Aorta (tissue), 5 donors: Measurements from ENCODE around the gene DOHH. TPM values are rescaled to one million over a fixed set of nuclear protein-coding genes. Genes with fewer than 3 reads are reported as not detected.

Experiments used
- ATAC-seq: fragments of 200-7000 bp; cut with Tn5 transposase; one replicate; pipeline ENCODE4 v1.9.1; 2022; ENCODE audit warnings: moderate library complexity; ENCODE audit not compliant: low FRiP score
- DNase-seq, 2 donors: peaks; one replicate each; pipeline ENCODE4 v3.0.0-alpha.2; 2020
- H3K27ac ChIP-seq, 2 donors: one replicate each; pipeline ENCODE4 v1.5.1; 2013; ENCODE audit warnings: low read length in 2 of 2, mild to moderate bottlenecking in 2 of 2, moderate library complexity in 2 of 2, control low read depth in 1 of 2, inconsistent platforms in 1 of 2, low read depth in 1 of 2
- H3K27me3 ChIP-seq, 2 donors: one replicate each; pipeline ENCODE4 v1.6.1; 2013; ENCODE audit warnings: control low read depth in 1 of 2, low read length in 1 of 2, mild to moderate bottlenecking in 1 of 2, moderate library complexity in 1 of 2; ENCODE audit not compliant: insufficient read depth in 2 of 2, control insufficient read depth in 1 of 2
- H3K36me3 ChIP-seq, 2 donors: one replicate each; pipeline ENCODE4 v1.6.1; 2013; ENCODE audit warnings: control low read depth in 1 of 2, low read length in 1 of 2, mild to moderate bottlenecking in 1 of 2; ENCODE audit not compliant: insufficient read depth in 2 of 2, control insufficient read depth in 1 of 2
- H3K4me1 ChIP-seq, 2 donors: one replicate each; pipeline ENCODE4 v1.6.1; 2013; ENCODE audit warnings: low read length in 2 of 2, control low read depth in 1 of 2, mild to moderate bottlenecking in 1 of 2, moderate library complexity in 1 of 2; ENCODE audit not compliant: insufficient read depth in 2 of 2, control insufficient read depth in 1 of 2
- H3K4me3 ChIP-seq, 2 donors: one replicate each; pipeline ENCODE4 v1.5.1; 2013; ENCODE audit warnings: low read length in 2 of 2, control low read depth in 1 of 2, mild to moderate bottlenecking in 1 of 2
- H3K9me3 ChIP-seq: one replicate; pipeline ENCODE4 v1.6.1; 2013; ENCODE audit warnings: mild to moderate bottlenecking, low read length; ENCODE audit not compliant: control insufficient read depth
- WGBS, 2 donors: extraction: QIAGEN DNeasy Blood & Tissue Kit; methylation state at CpG; one replicate each; pipeline ENCODE4 v1.1.7; 2013; 5-methylcytosine and 5-hydroxymethylcytosine counted together
- intact Hi-C, 2 donors: fragments of 100-400 bp; cut with DNase I; formaldehyde crosslinking; loops; one replicate each; pipeline versions ENCODE4 v1.14.2 to v1.15.0; 2022
- polyA plus RNA-seq, 2 donors: library from polyadenylated mRNA; stranded (reverse); fragments of 200-250 nt; gene quantifications; one replicate each; pipeline ENCODE4 v1.2.3, GENCODE V29; 2013
- total RNA-seq, 2 donors: library from RNA; stranded (reverse); fragmentation: NEBNext Ultra II Directional; extraction: Animal tissue kit (Norgen Biotek cat#: 25700); gene quantifications; one replicate each; pipeline ENCODE4 v1.2.1, GENCODE V29; 2021
- donor health status: healthy with polysubstance abuse.
- donor health status: Bipolar disorder and iron deficiency.
- donor health status: DM: no; HTN: no; CAD: no.
- donor health status: DM: no; HTN: no; CAD: no.
- donor health status: DM: yes; HTN: yes; CAD: no.

The DOHH gene
- total and polyA plus RNA-seq, 4 donors: 6.1 to 11.5 (median 7.4) TPM

- Histone ChIP-seq H3K27ac (no peak overlapping the region), H3K9me3 (no peaks in the 10 kb centered on the region), H3K4me3 (no peak overlapping the region), H3K36me3 (no peaks in the 10 kb centered on the region), H3K4me1 (no peaks in the 10 kb centered on the region), H3K27me3 (no peaks in the 10 kb centered on the region)
- no peak for ATAC-seq
- 37 to 50% methylated on average over 9 of the region's 9 CpGs for WGBS, 2 donors
- no peak for DNase-seq
- intact Hi-C loops: no loop called here
Observed at GRCh38 chr19:3479834-3480215, 20.6 kb downstream of the DOHH start.

DNA sequence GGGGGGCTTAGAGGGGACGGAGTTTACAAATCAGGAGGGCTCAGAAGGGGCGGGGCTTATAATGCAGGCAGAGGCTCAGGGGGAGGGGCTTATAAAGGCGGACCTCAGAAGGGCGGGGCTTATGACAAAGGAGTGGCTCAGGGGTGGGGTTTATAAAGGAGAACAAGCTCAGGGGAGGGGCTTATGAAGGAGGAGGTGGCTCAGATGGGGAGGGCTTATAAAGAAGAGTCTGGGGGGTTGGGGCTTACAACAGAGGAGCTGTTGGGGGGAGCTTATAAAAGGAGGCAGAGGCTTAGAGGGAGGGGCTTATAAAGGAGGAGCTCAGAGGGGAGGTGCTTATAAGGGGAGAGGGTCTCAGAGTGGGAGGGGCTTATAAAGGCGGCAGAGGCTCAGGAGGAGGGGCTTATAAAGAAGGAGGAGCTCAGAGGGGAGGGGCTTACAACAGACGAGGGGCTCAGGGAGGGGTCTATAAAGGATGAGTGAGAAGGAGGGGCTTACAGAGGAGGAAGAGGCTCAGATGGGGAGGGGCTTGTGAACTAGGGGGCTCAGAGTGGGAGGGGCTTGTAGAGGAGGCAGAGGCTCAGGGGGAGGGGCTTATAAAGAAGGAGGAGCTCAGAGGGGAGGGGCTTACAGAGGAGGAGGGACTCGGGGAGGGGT is 21.2 kb downstream of the DOHH start:
- Histone ChIP-seq H3K27me3 (no peaks in the 10 kb centered on the region), H3K4me3 (no peak overlapping the region), H3K4me1 (no peaks in the 10 kb centered on the region), H3K36me3 (no peaks in the 10 kb centered on the region), H3K27ac (no peak overlapping the region), H3K9me3 (no peaks in the 10 kb centered on the region)
- intact Hi-C loops: no loop called here
- DNase-seq (no peak), ATAC-seq (no peak)
- 25 to 37% methylated on average over 7 of the region's 7 CpGs for WGBS, 2 donors

DNA sequence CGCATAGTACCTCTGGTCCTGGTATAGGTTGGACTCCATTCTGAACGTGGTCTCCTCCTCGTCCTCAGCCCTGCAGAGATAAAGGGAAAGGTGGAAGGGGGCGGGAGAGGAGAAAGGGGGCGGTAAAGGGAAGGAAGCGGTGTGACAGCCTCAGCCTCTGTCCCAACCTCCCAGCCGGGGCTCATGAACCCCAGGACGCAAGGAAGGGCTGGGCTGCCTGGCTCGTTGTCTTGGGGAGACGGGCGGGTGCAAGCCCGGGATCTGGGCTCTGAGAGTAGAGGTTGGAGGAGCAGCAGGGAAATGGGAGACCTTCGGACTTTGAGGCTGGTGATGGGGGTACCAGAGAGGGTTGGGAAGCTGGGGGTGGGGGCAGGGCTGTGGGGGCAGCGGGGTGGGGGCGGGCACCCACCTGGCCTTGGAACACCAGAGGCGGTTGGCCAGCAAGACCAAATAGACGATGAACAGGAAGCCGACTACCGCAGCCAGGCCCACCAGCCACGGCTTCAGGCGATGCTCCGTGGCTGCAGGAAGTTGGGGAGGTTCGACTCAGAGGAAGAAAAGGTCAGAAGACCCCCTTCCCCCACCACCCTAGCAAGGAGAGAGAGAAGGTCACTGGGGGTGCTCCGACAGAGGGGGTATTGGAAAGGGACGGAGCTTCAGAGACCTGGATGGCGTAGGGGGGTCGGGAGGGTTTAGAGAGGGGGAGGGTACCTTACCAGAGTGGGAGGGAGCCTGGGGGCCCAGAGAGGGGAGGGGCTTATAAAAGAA is 21.9 kb downstream of the DOHH start:
- Histone ChIP-seq H3K4me3 (no peak overlapping the region), H3K4me1 (no peaks in the 10 kb centered on the region), H3K36me3 (no peaks in the 10 kb centered on the region), H3K9me3 (no peaks in the 10 kb centered on the region), H3K27ac (no peak overlapping the region), H3K27me3 (no peaks in the 10 kb centered on the region)
- ATAC-seq: no peak
- WGBS, 2 donors: 21 to 31% methylated on average over 26 to 27 of the region's 27 CpGs
- intact Hi-C loops: no loop called here
- no peak for DNase-seq

GRCh38 chr19:3477951-3478350 is 22.5 kb downstream of the DOHH start:
- H3K27me3 ChIP-seq: no peaks in the 10 kb centered on the region
- no peak for ATAC-seq
- WGBS, 2 donors: 93 to 97% methylated on average over 2 of the region's 2 CpGs
- DNase-seq: no peak
- H3K4me3 ChIP-seq: no peak overlapping the region
- H3K9me3 ChIP-seq: no peaks in the 10 kb centered on the region
- no peak overlapping the region for H3K27ac ChIP-seq
- H3K4me1 ChIP-seq: no peaks in the 10 kb centered on the region
- H3K36me3 ChIP-seq: no peaks in the 10 kb centered on the region
- intact Hi-C loops: no loop called here

GRCh38 chr19:3477506-3477905 is 23.0 kb downstream of the DOHH start:
- H3K27me3 ChIP-seq: no peaks in the 10 kb centered on the region
- no peak overlapping the region for H3K27ac ChIP-seq

DNA sequence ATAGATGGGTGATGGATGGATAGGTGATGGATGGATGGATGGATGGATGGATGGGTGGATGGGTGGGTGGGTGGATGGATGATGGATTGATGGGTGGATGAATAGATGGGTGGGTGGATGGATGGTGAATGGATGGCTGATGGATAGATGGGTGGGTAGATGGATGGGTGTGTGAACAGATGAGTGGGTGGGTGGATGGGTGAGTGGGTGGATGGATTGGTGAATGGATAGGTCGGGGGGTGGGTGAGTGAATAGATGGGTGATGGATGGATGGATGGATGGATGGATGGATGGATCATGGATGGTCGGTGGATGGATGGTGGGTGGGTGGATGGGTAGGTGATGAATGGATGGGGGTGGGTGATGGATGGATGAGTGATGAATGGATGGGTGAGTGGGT is 23.6 kb downstream of the DOHH start:
- intact Hi-C loops: no loop called here
- DNase-seq (no peak), ATAC-seq (no peak)
- Histone ChIP-seq H3K4me1 (no peaks in the 10 kb centered on the region), H3K27me3 (no peaks in the 10 kb centered on the region), H3K36me3 (no peaks in the 10 kb centered on the region), H3K27ac (no peak overlapping the region), H3K4me3 (no peak overlapping the region), H3K9me3 (no peaks in the 10 kb centered on the region)
- WGBS, 2 donors: 65 to 89% methylated on average over 2 of the region's 2 CpGs

More at GRCh38 chr19:3477506-3477905, 23.0 kb downstream of the DOHH start:
- no peak for DNase-seq
- intact Hi-C loops: no loop called here
- no peaks in the 10 kb centered on the region for H3K9me3 ChIP-seq
- H3K36me3 ChIP-seq: no peaks in the 10 kb centered on the region
- no peak for ATAC-seq
- H3K4me3 ChIP-seq: no peak overlapping the region
- H3K4me1 ChIP-seq: no peaks in the 10 kb centered on the region

- Histone ChIP-seq H3K4me3 (no peak overlapping the region), H3K4me1 (no peaks in the 10 kb centered on the region), H3K27ac (no peak overlapping the region), H3K27me3 (no peaks in the 10 kb centered on the region), H3K36me3 (no peaks in the 10 kb centered on the region), H3K9me3 (no peaks in the 10 kb centered on the region)
- 75 to 83% methylated on average over 4 of the region's 4 CpGs for WGBS, 2 donors
- DNase-seq: no peak
- ATAC-seq: no peak
- intact Hi-C loops: no loop called here
Observed at GRCh38 chr19:3475449-3475848, 25.0 kb downstream of the DOHH start.

GRCh38 chr19:3474614-3475013 is 25.9 kb downstream of the DOHH start:
- H3K4me1 ChIP-seq: no peaks in the 10 kb centered on the region
- H3K36me3 ChIP-seq: no peaks in the 10 kb centered on the region
- DNase-seq (no peak), ATAC-seq (no peak)
- WGBS, 2 donors: 74 to 75% methylated on average over 2 of the region's 2 CpGs
- no peaks in the 10 kb centered on the region for H3K27me3 ChIP-seq
- no peak overlapping the region for H3K27ac ChIP-seq
- H3K4me3 ChIP-seq: no peak overlapping the region
- H3K9me3 ChIP-seq: no peaks in the 10 kb centered on the region
- intact Hi-C loops: loop anchor here (5.0 kb wide), 2 partner anchors 42 to 147 kb away; no protein-coding TSS in a partner anchor

GRCh38 chr19:3474010-3474409 is 26.5 kb downstream of the DOHH start:
- intact Hi-C loops: loop anchor here (5.0 kb wide), 2 partner anchors 42 to 147 kb away; no protein-coding TSS in a partner anchor

More at GRCh38 chr19:3474010-3474409, 26.5 kb downstream of the DOHH start:
- Histone ChIP-seq H3K27ac (no peak overlapping the region), H3K9me3 (no peaks in the 10 kb centered on the region), H3K4me3 (no peak overlapping the region), H3K4me1 (no peaks in the 10 kb centered on the region), H3K36me3 (no peaks in the 10 kb centered on the region), H3K27me3 (no peaks in the 10 kb centered on the region)
- no peak for ATAC-seq
- 78 to 83% methylated on average over 8 of the region's 8 CpGs for WGBS, 2 donors
- DNase-seq: no peak
